Measurements from ENCODE around the gene NSG2.
"Not testable (repeated sequence)": the region's sequence is repeated elsewhere in the genome, so short reads cannot be mapped to it uniquely, and the experiment has no call there.

Gene NSG2

DNA sequence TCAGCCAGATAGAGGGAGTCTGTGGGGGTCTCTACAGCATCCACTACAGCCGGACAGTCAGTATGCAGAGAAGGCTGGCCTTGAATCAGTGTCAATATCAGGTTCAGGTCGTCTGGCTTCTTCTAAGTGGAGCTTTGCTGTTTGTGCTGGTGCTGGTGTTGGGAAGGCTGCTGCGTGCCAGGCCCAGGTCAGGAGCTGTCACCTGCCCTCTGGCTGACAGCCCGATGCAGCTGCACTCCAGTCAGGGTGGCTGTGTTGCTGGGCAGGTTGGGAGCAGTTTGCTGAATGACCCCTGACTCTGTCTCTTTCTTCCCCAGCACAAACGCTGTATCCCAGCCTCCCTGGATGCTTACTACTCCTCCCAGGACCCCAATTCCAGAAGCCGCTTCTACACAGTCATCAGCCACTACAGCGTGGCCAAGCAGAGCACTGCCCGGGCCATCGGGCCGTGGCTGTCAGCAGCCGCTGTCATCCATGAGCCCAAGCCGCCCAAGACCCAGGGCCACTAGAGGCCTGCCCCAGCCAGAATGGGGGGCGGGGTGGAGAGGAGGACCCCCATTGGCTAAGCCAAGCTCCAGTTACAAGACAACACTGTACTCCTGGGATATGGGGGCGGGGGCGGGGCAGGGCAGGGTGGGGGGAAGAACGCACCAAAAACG is 61.6 kb downstream of the NSG2 start:
- no peak for DNase-seq

DNA sequence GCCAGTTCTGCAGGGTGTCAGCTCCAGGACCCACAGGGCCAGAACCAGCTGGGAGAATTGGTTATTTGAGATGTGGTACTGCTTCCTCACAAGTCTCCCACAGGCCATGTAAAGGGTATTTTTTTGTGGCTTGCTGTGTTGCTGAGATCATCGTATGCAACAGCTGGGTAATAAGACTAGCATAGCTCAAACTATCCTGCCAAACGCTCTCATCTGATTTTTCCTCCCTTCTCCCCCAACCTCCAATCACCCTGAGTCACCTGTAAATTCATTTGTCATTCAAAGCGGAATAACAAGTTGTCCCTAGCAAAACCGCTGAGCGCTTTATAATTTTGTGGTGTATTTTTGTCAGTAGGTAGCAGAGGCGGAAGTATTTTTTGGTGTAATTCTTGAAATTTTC is 63.2 kb downstream of the NSG2 start:
- no peak for DNase-seq

DNA sequence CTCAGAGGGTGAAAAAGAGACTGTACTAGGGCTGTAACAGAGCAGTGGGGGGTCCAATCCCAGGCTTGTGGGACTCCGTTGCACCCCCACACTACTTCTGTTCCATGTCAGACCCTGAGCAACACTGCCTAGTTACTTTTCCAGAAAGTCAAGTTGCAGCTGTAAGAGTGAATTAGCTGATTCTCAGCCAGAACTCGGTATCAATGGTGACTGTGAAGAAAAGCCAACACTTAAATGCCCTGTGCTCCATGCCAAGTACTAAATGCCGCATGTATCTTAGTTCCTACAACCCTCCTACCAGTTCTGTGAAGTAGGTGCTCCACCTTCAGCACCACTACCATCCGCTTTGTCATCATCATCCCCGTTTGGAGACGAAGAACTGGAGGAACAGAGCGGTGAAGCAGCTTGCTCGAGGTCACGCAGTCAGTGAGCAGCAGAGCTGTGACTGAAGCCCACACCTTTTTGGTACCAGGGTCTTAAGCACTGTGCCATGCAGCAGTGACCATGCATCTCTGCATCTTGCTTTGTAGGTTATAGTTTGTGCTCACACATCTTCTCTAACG is 64.3 kb downstream of the NSG2 start:
- no peak for DNase-seq

DNA sequence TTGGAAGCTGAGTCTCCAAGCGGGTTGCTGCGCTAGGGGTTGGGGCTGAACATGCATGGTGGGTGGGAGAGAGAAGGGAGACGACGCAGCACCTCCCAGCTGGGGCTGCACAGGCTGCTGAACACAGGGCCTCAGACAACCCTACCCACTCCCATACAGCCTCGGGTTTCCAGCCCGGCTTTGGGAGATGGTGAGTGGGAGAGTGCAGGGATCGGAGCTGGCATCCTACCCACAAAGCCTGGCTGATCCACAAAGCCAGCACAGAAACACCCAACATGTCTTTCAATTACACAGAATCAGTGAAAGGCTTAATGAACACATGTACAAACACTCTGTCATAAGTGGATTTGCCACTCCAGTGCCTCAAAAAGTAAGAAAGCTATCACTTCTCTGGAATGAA is 64.8 kb downstream of the NSG2 start:
- DNase-seq = no peak

DNA sequence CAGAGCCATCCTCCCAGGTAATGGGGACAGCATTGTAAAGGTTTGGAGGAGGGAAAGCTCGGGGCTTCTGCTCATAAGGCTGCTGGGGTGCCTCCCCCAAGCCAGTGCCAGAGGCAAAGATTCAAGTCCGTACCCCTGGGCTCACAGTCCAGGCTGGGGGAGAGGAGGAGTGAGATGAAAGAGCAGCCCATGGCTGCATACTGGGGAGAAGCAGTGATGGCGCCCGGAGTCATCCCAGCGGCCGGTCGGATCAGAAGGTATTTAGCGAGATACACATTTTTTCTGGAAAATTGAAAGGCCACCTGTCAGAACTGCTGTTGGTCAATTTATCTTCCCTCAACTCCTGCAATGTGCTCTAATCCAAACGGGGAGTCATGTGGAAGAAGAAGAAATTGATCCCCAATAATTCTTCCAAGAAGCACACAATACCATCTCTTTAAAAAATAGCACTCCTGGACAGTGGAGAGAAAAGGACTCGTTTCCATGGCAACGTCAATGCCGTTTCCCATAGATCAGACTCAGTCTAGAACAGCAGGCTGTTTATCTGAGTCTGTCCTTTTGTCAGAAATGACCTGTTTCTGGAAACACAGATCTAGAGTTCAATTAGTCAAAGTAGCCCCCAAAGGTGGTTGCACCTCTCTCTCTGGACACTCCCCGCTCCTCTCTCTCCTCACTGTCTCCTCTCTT is 65.9 kb downstream of the NSG2 start:
- no peak for DNase-seq

DNA sequence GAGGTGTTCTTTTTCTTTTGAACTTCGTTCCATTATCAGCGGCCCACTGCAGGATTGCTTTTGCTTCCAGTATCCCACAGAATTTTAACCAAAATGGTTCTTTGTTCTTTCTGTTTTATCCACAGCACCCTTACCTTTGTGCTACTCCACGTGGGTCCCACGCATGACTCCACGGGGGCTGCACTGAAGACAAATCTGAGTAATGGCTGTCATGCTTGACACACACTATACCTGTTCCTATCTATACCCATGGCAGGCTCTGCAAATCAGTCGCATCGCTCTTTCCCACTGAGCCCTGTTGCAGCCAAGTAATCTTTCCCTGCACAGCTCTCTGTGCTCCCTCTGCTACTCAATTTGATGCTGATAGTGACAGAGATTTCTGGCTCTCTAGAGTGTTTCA is 69.7 kb downstream of the NSG2 start:
- DNase-seq = no peak

DNA sequence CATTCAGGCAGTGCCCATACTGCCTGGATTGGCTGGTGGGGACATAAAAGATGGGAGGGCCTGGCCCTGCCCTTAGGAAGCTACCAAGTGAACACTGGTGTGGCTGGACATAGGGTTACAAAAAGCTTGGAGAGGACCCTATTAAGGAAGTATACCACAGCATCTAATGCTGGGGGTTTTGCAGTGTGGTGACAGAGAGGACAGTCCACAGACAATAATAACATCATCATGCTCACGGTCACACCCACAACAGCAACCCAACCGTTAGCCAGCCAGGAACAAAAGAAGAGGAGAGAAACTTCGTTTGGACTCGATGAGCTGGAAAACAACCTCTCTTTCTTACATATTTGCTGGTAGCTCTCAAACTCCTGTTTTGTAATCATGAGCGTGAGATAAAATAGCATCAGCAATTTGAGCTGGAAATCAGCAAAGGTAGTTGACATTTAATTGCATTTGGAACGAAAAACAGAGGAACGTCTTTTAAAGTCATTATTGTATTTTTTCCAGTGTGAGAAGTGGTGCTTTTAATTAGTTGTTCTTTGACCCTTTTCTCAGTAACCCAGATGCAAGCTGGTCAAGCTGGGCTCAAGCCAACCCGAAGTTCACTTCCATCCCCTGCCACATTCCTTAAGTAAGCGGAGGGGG is 73.4 kb downstream of the NSG2 start:
- no peak for DNase-seq

DNA sequence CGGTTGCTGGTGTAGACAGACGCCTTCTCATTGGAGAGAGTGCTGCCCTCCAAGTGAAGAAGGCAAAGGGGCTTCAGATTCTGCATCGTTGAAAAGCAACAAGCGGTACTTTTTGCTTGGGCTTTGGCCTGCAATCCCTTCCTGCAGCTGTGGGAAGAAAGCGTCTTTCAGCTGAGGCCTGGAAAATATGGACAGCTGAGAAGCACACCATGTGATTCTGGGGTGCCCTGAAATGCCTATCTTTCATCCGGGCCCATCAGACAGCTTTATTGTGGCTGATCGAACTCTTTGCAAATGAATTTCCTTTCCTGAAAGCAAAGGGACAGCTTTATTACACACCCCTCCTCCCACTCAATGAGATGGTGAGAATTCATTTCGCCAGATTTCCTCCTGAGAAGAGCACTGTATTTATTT is 74.0 kb downstream of the NSG2 start:
- no peak for DNase-seq

DNA sequence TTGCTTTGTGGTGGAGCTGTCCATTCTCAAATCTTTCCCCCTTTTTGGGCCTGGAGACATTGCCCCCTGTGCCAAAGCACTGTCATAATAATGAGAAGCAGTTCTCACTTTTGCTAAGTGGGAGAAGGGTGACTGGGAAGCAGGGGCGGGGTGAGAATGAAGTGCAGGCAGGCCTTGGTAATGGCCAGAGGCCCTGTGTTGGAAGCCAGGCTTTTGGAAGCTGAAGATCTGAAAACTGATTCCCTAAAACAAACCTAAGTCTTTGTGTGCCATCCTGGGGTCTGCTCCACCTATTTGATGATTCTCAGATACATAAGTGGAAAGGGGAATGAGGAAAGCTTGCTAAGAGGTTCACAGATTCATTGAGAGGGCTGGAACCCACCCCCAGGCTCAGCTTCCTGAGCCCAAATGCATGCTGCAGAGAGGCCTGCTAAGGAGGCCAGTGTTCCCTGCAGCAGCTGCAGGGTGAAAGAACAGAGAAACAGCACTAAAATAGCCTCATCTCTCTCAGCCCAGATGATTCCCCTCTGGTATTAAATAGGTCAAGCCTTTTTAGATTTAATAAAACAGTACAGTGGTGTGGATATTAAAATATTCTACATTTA is 75.0 kb downstream of the NSG2 start:
- DNase-seq = no peak

DNA sequence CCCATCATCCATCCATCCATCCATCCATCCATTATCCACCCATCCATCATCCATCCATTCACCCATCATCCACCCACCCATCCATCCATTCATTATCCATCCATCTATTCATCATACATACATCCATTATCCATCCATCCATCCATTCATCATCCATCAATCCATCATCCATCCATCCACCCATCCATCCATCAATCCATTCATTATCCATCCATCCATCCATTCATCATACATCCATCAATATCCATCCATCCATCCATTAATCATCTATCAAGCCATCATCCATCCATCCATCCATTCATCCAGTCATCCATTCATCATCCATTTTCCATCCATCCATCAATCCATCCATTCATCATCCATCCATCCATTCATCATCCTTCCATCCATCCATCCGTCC is 89.0 kb downstream of the NSG2 start:
- no peak for DNase-seq

DNA sequence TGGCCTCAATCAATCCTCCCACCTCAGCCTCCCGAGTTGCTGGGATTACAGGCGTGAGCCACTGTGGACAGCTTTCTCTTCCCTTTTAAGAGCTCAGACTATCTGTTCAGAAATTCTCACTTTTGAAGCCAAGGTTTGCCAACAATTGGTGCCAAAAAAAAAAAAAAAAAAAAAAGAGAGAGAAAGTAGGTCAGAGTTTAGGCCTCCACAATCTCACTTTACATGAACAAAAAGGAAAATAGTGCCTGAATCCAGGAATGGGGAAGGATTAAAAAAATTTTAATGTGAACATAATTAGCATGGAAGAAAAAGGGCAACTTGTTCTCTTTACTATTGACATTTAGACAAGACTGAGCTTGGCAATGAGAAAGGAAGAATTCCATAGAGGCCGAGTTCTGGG is 94.1 kb downstream of the NSG2 start:
- no peak for DNase-seq

DNA sequence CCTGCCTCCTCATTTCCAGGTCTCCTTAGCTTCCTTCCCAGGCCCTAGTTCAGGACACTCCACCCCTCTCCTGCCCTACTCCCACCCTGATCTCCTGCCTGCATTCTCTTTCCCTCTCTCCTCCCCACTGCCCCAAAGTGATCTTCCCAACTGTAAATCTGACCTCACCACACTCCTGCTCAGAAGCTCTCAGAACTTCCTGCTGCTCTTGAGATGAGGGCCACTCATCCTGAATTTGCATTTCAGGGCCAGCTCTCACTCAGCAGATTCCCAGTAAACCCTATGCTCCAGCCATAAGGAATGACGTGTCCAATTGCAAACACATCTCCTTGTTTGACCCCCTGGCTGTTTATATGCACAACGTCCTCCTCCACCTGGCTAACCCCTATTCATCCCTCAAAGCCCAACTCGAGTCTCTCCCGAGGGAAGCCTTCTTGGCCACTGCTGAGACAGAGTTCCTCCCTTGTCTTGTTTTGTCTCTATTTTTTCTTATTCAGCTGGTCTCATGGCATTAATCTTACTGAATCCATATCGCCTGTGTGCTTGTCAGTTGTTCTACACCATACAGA is 95.0 kb downstream of the NSG2 start:
- no peak for DNase-seq

DNA sequence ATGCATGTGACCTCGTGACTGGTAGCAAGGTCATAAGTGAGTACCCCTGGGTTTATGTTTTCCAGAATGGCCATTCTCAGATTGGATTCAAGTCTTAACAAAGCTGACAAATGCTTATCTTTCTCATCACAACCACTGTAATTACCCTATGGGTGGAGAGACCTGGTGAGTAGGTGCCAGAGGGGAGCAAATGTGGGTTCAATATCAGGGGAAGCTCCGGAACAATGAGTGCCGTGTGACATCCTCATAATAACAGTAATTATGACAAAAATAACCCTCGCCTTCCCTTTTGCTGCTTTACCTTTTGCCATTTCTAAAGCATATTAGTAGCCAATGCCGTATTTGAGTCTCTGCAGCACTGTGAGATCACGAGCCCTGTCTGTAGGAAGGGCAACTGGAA is 95.9 kb downstream of the NSG2 start:
- no peak for DNase-seq

DNA sequence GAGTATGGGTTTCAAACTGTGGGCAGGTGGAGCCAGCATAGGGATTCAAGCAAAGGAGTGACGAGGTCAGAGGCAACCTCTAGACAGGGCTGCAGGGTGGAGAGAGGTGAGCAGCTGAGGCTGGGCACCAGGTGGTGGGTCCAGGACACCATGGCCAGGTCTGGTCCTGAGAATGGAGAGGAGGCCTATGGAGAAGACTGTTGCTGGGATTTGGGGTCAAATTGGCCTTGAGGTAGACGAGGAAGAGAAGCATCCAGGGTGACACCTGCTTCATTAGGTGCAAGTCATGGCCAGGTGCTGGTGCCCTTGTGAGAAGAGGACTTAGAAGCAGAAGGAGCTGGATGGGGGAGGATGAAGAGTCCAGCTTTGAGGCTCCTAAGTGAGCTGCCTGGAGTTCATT is 99.6 kb downstream of the NSG2 start:
- no peak for DNase-seq

DNA sequence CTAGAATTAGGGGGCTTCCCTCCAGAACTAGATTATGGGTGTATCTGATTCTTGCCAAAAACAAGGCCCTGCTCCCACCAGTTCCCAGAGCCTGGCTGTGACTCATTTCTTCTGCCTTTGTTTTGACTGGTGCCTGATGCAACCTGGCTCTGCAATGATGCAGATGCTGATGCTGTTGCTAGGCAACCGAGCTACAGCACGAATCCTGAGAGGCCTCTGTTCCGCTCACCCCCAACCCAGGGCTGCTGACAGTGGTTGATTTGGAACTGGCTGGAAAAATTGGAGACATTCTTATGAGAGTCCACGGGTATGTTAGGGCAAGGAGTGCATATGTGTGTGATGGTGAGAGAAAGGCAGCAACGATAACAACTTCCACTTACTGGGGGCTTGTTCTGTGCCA is 100.3 kb downstream of the NSG2 start:
- DNase-seq = no peak

DNA sequence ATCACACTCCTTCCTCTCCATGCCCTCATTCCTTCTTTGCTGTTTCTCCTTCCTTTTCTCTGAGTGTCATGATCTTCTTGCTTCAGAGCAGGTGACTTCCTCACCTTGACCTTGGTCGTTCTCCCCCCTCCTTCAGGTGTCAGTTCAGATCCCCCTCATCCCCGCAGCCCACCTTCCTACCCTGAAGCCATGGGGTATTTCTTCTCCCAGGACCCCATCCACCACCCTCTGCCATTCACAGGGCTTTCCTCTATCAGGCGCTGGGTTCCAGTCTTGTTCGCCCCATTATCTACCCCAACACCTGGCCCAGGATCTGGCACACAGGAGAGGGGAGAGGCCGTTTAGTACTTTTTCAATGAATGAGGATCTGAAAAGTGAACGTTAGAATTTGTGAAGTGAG is 101.0 kb downstream of the NSG2 start:
- no peak for DNase-seq

DNA sequence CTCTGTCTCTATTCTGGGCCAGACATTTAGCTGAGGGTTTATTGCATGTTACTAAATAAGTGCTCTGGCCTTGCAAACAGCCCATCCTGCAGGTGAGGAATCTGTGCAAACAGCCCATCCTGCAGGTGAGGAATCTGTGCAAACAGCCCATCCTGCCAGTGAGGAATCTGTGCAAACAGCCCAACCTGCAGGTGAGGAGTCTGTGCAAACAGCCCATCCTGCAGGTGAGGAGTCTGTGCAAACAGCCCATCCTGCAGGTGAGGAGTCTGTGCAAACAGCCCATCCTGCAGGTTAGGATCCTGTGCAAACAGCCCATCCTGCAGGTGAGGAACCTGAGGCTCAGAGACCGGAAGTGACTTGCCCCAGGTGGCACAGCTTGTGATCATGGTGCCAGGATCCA is 101.5 kb downstream of the NSG2 start:
- not testable (repeated sequence) for DNase-seq

DNA sequence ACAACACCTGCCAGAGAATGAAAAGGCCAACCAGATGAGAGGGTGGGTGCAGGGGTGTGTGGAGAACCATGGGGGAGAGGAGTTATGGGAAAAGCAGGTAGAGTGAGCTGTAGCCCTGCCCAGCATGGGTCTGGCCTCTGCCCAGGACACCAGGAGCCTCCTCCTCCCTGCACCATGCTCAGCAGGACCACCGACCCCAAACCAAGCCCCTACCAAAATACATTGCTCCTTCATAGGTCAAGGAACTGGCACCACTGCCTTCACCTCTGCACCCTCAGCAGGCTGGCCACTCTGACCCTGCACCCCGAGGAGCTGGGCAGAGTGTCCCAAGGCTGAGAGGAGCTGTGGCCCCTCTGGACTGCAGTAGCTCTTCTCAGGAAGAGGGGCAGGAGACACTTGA is 102.0 kb downstream of the NSG2 start:
- no peak for DNase-seq

DNA sequence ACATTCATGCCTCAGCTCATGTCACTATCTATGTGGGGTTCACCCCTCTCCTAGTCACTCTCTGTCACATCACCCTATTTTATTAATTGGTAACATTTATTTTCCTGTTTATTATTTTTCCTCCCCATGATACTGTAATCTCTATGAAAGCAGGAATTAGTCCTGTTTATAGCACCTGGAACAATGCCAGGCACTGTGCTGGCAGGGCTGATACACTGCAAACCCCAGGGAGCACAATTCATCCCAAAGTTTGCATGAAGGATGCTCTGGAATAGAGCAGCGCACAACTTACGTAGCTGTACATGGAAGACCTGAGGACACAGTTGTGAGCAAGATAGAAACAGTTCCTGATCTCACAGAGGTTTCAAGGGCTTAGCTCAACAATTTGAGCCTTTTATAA is 103.2 kb downstream of the NSG2 start:
- no peak for DNase-seq

DNA sequence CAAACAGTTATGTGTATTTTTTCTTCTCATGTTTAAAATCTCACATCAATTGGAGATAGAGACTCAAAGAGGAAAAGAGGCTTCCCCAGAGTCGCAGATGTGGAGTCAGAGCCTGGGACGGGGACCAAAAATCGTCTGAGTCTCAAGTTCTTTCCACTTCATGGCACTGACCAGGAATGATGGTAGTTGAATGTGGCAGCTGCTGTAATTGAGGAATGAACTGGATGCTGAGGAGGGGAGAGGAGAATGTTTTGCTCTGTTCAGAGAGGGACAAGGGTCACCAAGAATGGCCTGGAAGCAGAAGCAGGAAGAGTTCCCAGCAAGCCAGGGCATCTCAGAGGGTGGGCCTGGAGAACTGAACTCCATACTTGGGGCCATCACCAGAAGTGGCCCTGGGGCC is 103.9 kb downstream of the NSG2 start:
- no peak for DNase-seq

DNA sequence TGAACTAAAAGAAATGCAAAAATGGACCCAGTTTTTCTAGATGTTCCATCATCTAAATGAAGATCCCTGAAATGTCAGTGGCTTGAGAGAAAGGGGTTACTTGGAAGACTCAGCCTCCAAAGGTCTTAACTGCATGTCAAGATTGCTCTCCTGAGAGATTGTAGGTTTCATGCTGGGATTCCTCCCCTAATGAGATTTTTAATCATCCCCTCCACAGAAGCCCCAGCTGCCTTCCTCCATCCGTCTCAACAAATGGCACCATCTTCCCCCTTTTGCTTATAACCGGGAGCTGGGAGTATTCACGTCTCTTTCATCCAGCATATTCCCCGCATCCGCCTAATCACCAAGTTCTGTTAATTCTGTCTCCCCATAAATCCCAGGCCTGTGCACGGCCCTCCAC is 104.5 kb downstream of the NSG2 start:
- no peak for DNase-seq

DNA sequence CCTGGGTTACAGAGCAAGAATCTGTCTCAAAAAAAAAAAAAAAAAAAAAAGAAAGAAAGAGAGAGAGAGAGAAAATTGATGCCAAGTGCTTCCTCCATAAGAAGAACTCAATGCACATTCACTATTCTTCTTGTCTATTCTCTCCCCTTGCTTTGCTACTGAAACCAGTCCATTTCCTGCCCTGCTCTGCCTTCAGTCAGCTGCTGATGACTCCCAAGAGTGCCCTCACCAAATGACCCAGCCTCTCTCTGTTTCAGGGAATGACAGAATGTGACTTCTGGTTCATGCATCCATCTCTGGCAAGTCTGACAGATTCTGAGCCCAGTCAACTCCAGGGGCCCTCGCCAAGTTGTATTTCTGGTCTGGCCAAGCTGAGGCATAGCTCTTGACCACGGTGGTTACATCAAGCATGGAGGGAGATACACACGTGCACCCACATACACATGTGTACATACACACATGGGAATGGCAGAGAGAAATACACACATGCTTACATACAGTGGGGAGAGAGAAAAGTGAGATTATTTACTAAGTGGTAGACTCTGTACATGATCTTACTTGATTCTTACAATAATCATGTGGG is 106.2 kb downstream of the NSG2 start:
- no peak for DNase-seq

DNA sequence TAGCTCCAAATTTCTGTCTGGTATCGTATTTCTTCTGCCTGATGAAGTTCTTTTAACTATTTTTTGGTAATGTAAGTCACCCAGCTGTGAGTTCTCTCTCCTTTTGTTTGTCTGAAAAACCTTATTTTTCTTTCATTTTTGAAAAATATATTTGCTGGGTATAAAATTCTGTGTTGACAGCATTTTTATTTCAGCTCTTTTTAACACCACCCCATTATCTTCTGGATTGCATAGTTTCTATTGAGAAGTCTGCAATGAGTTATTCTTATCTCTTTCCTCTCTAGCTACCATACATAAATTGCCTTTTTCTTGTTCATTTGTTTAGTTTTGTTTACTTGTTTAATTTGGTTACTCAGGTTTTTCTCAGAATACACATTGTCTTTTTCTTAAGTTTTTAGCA is 109.1 kb downstream of the NSG2 start:
- DNase-seq = no peak

Measured in activated naive CD4-positive, alpha-beta T cell treated with anti-CD3 and anti-CD28 coated beads, Interleukin-2, amount 50 U/mL, for 16 hours (primary cell).